Umbilical cord (tissue), 2 donors: Measurements from ENCODE around the gene MED15. TPM values are rescaled to one million over a fixed set of nuclear protein-coding genes. Genes with fewer than 3 reads are reported as not detected.

Source experiments
- DNase-seq: peaks from one replicate; pipeline ENCODE4 v3.0.0-alpha.2; 2015; ENCODE audit warnings: low spot score
- total RNA-seq: library from RNA; depleted of rRNA; stranded (reverse); fragments of >200 nt; gene quantifications from one replicate; pipeline ENCODE4 v1.2.3, GENCODE V29; 2014; ENCODE audit warnings: low replicate concordance; ENCODE audit not compliant: insufficient read depth

MED15 gene
- total RNA-seq, 1 donor from 2014 or later = 24.3 TPM

DNA sequence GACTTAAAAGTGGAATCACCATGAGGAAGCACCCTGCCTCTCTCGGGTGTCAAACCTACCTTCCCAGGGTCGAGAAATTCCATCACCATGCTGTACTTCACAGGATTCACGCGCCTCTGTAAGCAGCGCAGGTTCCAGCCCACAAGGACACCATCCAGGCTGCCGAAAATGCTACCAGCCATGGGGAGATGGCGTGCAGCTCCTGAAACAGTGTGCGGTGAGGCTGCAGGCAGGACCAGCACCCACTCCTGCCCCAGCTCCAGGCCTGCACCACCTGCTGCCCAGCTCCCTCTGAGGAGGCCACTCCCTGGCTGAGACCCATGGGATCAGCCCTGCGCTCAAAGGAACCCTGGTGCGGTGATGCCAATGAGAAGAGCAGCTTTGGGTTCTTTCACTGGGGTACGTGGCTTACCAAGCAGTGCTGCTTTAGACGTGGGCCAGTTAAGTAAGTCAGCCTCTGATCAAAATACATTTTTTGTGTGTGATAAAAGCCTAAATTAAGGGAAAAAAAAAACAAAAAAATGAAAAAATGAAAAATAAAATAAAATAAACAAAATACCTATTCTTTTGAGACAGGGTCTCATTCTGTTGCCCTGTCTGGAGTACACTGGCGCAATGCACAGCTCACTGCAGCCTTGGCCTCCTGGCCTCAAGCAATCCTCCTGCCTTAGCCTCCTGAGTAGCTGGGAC is 115.4 kb downstream of the MED15 start:
- no peak for DNase-seq

DNA sequence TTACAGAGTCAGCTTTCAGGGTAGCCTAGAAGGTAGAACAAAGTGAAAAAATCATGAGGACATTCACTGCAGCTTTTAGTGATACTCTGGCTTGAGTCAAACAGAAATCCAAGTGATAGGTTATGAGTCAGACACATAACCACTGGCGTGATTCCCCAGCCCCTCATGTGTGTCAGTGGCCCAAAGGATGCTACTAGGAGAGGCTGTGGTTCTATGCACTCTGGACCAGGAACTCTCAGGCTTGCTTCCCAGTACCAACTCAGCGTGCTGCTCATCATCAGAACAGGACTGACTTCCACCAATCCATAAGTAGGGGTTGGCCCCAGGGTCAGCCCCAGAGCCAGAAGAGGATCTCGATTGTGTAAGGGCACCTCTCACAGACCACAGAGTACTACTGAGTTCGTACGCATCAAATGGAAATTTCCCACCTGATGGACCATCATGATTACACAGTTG is 116.8 kb downstream of the MED15 start:
- DNase-seq = no peak

GRCh38 chr22:20625270-20625669 is 117.9 kb downstream of the MED15 start:
- DNase-seq = no peak

DNA sequence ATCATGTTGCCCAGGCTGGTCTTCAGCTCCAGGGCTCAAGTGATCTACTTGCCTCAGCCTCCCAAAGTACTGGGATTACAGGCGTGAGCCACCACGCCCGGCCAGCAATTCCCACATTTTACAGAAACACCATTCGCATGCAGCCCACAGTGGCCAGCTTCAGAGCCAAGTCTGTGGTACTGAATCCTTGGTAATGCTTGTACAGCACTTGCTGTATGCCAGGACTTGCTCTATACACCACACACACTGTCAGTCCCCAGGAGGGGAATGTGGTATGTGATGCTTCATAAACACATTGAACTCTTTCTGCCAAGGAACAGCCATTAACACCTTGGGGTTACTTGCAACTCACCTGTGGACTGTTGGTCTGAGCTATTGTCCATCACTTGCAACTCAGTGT is 119.4 kb downstream of the MED15 start:
- no peak for DNase-seq

- no peak for DNase-seq
Measured at GRCh38 chr22:20627432-20627831, 120.0 kb downstream of the MED15 start.

- no peak for DNase-seq
Measured at GRCh38 chr22:20628081-20628939, 120.9 kb downstream of the MED15 start.

DNA sequence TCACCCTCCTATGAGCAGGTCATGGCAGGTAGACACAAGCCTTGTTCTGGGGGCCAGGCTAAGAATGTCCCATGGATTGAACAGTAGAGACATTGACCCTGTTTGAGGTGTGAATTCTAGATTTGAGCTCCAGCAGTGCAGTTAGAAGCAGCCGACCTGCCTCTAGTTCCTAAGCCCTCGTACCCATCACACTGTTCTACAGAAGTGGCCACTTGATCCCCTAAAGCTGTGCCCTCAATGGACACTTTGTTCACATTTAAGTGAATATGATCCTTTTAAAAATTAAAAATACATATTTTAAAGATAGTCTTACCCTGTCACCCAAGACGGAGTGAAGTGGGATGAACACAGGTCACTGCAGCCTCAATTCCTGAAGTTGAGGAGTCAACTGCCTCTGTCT is 122.0 kb downstream of the MED15 start:
- DNase-seq = no peak

GRCh38 chr22:20630873-20631617 is 123.6 kb downstream of the MED15 start:
- no peak for DNase-seq

- DNase-seq = no peak
Measured at GRCh38 chr22:20632082-20632481, 124.7 kb downstream of the MED15 start.

DNA sequence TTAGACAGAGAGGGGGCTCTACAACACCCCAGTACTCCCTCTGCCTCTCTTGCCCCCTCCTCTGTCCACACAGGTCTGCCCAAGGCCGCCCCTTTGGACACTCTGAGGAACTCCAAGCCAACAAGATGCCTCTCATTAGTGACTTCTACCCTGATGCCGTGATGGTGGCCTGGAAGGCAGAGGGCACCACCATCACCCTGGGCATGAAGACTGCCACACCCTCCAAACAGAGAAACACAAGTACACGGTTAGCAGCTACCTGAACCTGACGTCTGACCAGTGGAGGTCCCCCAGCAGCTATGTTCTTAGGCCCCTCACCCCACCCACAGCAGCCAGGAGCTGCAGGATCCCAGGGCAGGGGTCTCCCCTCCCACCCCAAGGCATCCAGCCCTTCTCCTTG is 125.1 kb downstream of the MED15 start:
- DNase-seq = no peak

- no peak for DNase-seq
Measured at GRCh38 chr22:20634560-20635226, 127.3 kb downstream of the MED15 start.

GRCh38 chr22:20635227-20635591 is 127.8 kb downstream of the MED15 start:
- no peak for DNase-seq

DNA sequence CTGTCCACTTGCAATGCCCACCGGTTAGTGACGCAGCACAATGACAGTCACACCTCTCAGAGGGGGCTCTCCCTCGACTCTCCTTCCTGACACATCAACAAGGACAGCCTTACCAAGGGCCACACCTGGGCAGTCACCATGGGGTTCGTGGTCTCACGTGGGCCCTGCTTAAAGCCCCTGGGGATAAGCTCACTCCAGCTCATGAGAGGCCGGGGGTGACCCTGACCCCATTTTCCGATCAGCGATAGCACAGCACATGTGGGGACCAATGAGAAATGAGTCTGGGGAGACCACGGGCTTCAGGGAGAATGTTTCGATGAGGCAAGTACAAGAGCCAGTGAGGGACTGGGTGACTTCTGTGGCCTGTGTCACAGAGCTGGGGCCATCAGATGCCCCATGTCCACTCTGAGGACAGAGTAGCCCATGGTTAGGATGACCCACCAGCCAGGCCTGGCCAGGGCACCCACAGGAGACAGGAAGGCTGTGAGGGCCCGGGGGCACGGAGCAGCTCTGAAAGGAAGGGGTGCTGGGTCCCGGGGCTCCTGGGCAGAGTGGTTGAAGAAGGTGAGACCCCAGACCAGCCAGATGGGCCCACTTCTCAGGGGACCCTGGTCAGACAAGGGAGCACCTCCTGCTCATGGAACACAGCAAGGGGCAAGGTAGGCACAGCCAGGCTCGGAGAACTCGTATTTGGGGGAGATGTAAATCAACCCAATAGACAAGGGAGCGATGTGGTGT is 128.8 kb downstream of the MED15 start:
- DNase-seq = no peak

DNA sequence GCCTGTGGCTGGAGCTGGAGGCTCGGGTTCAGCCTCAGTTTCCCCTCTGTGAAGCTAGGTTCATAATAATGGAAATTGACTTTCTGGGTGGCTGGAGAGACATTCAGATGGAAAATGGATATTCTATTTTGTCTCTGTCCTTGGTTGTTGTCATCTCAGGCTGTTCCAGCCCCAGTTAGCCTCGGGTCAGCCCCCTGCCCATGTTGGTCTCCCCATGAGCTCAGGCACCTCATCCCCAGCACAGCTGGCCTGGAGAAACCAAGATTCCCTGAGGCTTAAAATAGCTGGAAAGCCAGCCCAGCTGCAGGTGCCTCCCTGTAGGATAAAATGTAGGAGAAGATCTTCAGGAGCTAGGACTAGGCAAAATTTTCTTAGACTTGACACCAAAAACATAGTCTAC is 129.5 kb downstream of the MED15 start:
- no peak for DNase-seq

Other genes starting within 250 kb of the MED15 start
- 1.4 TPM for gene RTN4R, start 239.3 kb upstream of the MED15 start, total RNA-seq
- 40.0 TPM for gene DGCR6L, start 187.6 kb upstream of the MED15 start, total RNA-seq
- gene ZNF74, start 113.5 kb upstream of the MED15 start, total RNA-seq = 12.5 TPM
- gene SCARF2, start 69.8 kb upstream of the MED15 start, total RNA-seq = 20.2 TPM
- 57.5 TPM for gene KLHL22, start 11.8 kb upstream of the MED15 start, total RNA-seq